ENCODE measurements around the gene LTBP4. TPM values are rescaled to one million over a fixed set of nuclear protein-coding genes. Genes with fewer than 3 reads are reported as not detected.

Gene LTBP4
- polyA plus RNA-seq, 1 of the 3 experiments (the other 2 are of a cell fraction) = 24.8 TPM

DNA sequence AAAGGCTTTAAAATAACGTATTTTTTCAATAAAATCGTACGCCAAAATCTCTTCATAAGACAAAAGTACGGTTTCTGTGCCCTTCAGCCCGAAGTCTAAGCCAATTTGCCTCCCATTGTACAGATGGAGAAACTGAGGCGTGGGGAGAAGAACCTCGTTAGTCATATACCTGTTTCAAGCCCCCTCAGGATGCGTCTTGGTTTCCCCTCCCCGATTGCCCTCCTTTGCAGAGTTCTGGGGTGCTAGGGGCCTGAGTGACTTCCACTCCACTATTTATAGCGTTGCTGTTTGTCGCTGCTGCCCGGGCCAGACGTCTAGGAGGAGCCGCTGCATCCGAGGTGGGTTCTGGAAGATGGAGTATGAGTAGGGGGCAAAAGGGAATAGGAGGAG, 2.3 kb upstream of the LTBP4 start:
- peak overlapping the region in 1 of 2 experiments; percentile 62; a peak in 1 of 4 replicates for H3K4me3 ChIP-seq (ENCODE audit: low read depth in 2 of 2, low read length in 1 of 2)
- CTCF ChIA-PET = interaction anchor here (0.9 to 9.6 kb wide), 25 partner anchors 9 to 293 kb away, joined by 3 to 176 read pairs (median 4); partner anchors contain the start of gene BLVRB
- no peaks in the 10 kb centered on the region for H3K9me3 ChIP-seq
- H3K4me1 ChIP-seq (ENCODE audit: control insufficient read depth in 1 of 2, insufficient read depth in 2 of 2, low read depth in 1 of 2, low read length in 1 of 2) = peaks cover 0 to 32% of the 10 kb centered on the region in 2 experiments; a peak in 2 of 4 replicates
- H3F3A ChIP-seq (replicated peaks; ENCODE audit: insufficient read depth) = peaks cover 31% of the 10 kb centered on the region
- H3K9me2 ChIP-seq = no peaks in the 10 kb centered on the region
- no peak for DNase-seq
- POLR2A ChIA-PET = interaction anchor here (1.1 kb wide), 1 partner anchor 57 kb away, joined by 3 read pairs; no protein-coding TSS in a partner anchor
- TF ChIP-seq EP300 (IDR thresholded peaks at IDR 0.05; ENCODE audit: borderline replicate concordance in 1 of 2, low read depth in 1 of 2, low read length in 1 of 2) (no peak), EZH2phosphoT487 (IDR thresholded peaks at IDR 0.05; ENCODE audit: borderline replicate concordance, low read depth) (no peak), USF2 (IDR thresholded peaks at IDR 0.05; ENCODE audit: borderline replicate concordance, low read depth, low read length) (no peak), NFIC (IDR thresholded peaks at IDR 0.05; ENCODE audit: borderline replicate concordance) (no peak), TAF1 (IDR thresholded peaks at IDR 0.05; ENCODE audit: borderline replicate concordance, low read depth, low read length) (no peak), YY1 (IDR thresholded peaks at IDR 0.05; ENCODE audit: low read depth) (no peak), TCF12 (IDR thresholded peaks at IDR 0.05) (no peak), SMC3 (IDR thresholded peaks at IDR 0.05; ENCODE audit: low read depth, low read length) (no peak), FOSL2 (IDR thresholded peaks at IDR 0.05; ENCODE audit: borderline replicate concordance, low read depth) (no peak), REST (IDR thresholded peaks at IDR 0.05; ENCODE audit: low read depth, low read length) (no peak), MXI1 (IDR thresholded peaks at IDR 0.05; ENCODE audit: low read depth, low read length) (no peak)
- TF ChIP-seq, protein P1, sequence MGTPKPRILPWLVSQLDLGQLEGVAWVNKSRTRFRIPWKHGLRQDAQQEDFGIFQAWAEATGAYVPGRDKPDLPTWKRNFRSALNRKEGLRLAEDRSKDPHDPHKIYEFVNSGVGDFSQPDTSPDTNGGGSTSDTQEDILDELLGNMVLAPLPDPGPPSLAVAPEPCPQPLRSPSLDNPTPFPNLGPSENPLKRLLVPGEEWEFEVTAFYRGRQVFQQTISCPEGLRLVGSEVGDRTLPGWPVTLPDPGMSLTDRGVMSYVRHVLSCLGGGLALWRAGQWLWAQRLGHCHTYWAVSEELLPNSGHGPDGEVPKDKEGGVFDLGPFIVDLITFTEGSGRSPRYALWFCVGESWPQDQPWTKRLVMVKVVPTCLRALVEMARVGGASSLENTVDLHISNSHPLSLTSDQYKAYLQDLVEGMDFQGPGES (IDR thresholded peaks at IDR 0.05; ENCODE audit: low read depth, low read length) = no peak
- H3K27ac ChIP-seq (ENCODE audit: low read depth in 2 of 2, low read length in 1 of 2) = no peak overlapping the region
- no peaks in the 10 kb centered on the region for H3K36me3 ChIP-seq (replicated peaks in 1 of 2; ENCODE audit: control insufficient read depth in 1 of 2, insufficient read depth in 2 of 2, low read length in 1 of 2)
- no peak overlapping the region for H3K9ac ChIP-seq
- no peaks in the 10 kb centered on the region; the same call in 1 of the 2 replicates for H4K20me1 ChIP-seq (ENCODE audit: insufficient read depth)
- 25% methylated on average over 15 of the region's 15 CpGs for WGBS (ENCODE audit: low lambda C conversion rate)
- 0 out of 2 replicates have a peak overlapping the region, but pooled peaks have one; percentile 88 for H3K4me2 ChIP-seq
- H3K79me2 ChIP-seq (ENCODE audit: insufficient read depth) = no peaks in the 10 kb centered on the region
- H2AFZ ChIP-seq (ENCODE audit: low read depth) = no peak overlapping the region
- H3K27me3 ChIP-seq (ENCODE audit: insufficient read depth) = no peaks in the 10 kb centered on the region
